K562 (cell line): ENCODE measurements around the gene NRXN2. TPM values are rescaled to one million over a fixed set of nuclear protein-coding genes. Genes with fewer than 3 reads are reported as not detected.
A peak's percentile ranks its signal among the peaks of the same experiment; 100 is the strongest.

Experiments
- ATAC-seq: fragments of 200-7000 bp; cut with Tn5 transposase; 3 replicates; pipeline ENCODE4 v1.9.1; 2020; ENCODE audit warnings: moderate library complexity
- BruUV-seq: library from RNA; stranded (reverse); fragments of 400-500 nt; replicated peaks from 2 replicates; lab custom pipeline; 2021; lab: Mats Ljungman, UMichigan
- CTCF ChIA-PET: fragments of 300-600 bp; formaldehyde crosslinking; extraction: SDS; loops from one replicate; lab custom pipeline; 2021; ENCODE audit warnings: low intra/inter-chr PET ratio; lab: Yijun Ruan, JAX
- POLR2A ChIA-PET: fragments of 300-600, 350-650 bp; sonication (Branson Sonifier 250); formaldehyde crosslinking; extraction: SDS; loops from one replicate; lab custom pipeline; 2021; ENCODE audit warnings: antibody characterized with exemption, inconsistent platforms; lab: Yijun Ruan, JAX
- DNase-seq, 4 experiments: peaks; one replicate each; pipeline versions ENCODE4 v3.0.0 to v3.0.0-alpha.2; 2011 to 2018; ENCODE audit warnings: low spot score in 3 of 4, mixed read lengths in 3 of 4; ENCODE audit errors: extremely low read depth in 1 of 4
- FAIRE-seq: peaks from 2 replicates; lab custom pipeline; 2011; peaks lifted over from hg19 to GRCh38; lab: Jason Lieb, UNC
- H2AFZ ChIP-seq: 2 replicates; pipeline ENCODE4 v1.6.0; 2011; ENCODE audit warnings: low read depth, low read length, control low read depth, inconsistent platforms
- H3K27ac ChIP-seq: fragments of 200-600 bp; 3 replicates; pipeline ENCODE4 v1.8.0; 2011; ENCODE audit warnings: low read depth, mild to moderate bottlenecking, control low read depth, inconsistent platforms, low read length, moderate library complexity, mixed read lengths; ENCODE audit errors: extremely low read depth
- H3K27me3 ChIP-seq, 2 experiments: fragments of 300-600 bp in 1 of 2; 2 replicates in 1 of 2; 3 replicates in 1 of 2; pipeline versions ENCODE4 v1.6.0 to v1.8.0; 2011; ENCODE audit warnings: inconsistent platforms in 2 of 2, low read length in 2 of 2, mild to moderate bottlenecking in 1 of 2, mixed read lengths in 1 of 2, moderate library complexity in 1 of 2; ENCODE audit not compliant: control insufficient read depth in 2 of 2, insufficient read depth in 2 of 2
- H3K36me3 ChIP-seq: fragments of 300-600 bp; 3 replicates; pipeline ENCODE4 v1.8.0; 2011; ENCODE audit warnings: mild to moderate bottlenecking, low read length, inconsistent platforms; ENCODE audit not compliant: control insufficient read depth, insufficient read depth
- H3K4me1 ChIP-seq, 2 experiments: fragments of 200-600 bp in 1 of 2; replicated peaks in 1 of 2; 2 replicates in 1 of 2; 3 replicates in 1 of 2; pipeline versions ENCODE4 v1.5.1 to v1.8.0; 2011; ENCODE audit warnings: inconsistent platforms in 2 of 2, low read length in 2 of 2, mild to moderate bottlenecking in 1 of 2, mixed read lengths in 1 of 2, moderate library complexity in 1 of 2; ENCODE audit not compliant: control insufficient read depth in 2 of 2, insufficient read depth in 2 of 2
- H3K4me2 ChIP-seq: 2 replicates; pipeline ENCODE4 v1.6.1; 2011; ENCODE audit warnings: low read length, control low read depth, inconsistent platforms, mixed read lengths; ENCODE audit not compliant: insufficient read depth
- H3K4me3 ChIP-seq: fragments of 200-600 bp; sonication (generic), shearing (Covaris generic); 2 replicates; pipeline ENCODE4 v1.5.1; 2016; ENCODE audit warnings: control low read depth, inconsistent platforms
- H3K79me2 ChIP-seq: fragments of 200-600 bp; 3 replicates; pipeline ENCODE4 v1.8.0; 2011; ENCODE audit warnings: low read length, inconsistent platforms; ENCODE audit not compliant: control insufficient read depth, insufficient read depth
- H3K9ac ChIP-seq, 2 experiments: 2 replicates each; pipeline versions ENCODE4 v1.6.0 to v1.6.1; 2011; ENCODE audit warnings: low read depth in 2 of 2, low read length in 2 of 2, control low read depth in 1 of 2, inconsistent platforms in 1 of 2, mild to moderate bottlenecking in 1 of 2, mixed read lengths in 1 of 2; ENCODE audit not compliant: insufficient read depth in 1 of 2
- H3K9me1 ChIP-seq: one replicate; pipeline ENCODE4 v1.6.0; 2011; ENCODE audit warnings: inconsistent platforms, mild to moderate bottlenecking, low read length, moderate library complexity; ENCODE audit not compliant: control insufficient read depth, insufficient read depth
- H3K9me3 ChIP-seq: replicated peaks from 2 replicates; pipeline ENCODE4 v1.5.1; 2011; ENCODE audit warnings: low read depth, low read length, inconsistent platforms; ENCODE audit not compliant: control insufficient read depth, insufficient read depth
- H4K20me1 ChIP-seq: replicated peaks from 2 replicates; pipeline ENCODE4 v1.6.1; 2011; ENCODE audit warnings: low read length, inconsistent platforms, mixed read lengths; ENCODE audit not compliant: control insufficient read depth, insufficient read depth
- ADNP ChIP-seq: fragments of 200-800 bp; sonication (Bioruptor generic); IDR thresholded peaks from 2 replicates; pipeline ENCODE4 v1.6.1; 2016; ENCODE audit warnings: missing genetic modification characterization, missing compliant biosample characterization
- BCOR ChIP-seq: fragments of 450-650 bp; IDR thresholded peaks from 2 replicates; pipeline ENCODE4 v1.6.1; 2016
- CEBPZ ChIP-seq: fragments of 150-350 bp; IDR thresholded peaks from 2 replicates; pipeline ENCODE4 v1.6.1; 2014; ENCODE audit warnings: low read depth, mild to moderate bottlenecking, low read length, borderline replicate concordance
- CHD4 ChIP-seq: fragments of 200-600 bp; sonication (generic); IDR thresholded peaks from 3 replicates; pipeline ENCODE4 v1.6.1; 2012; ENCODE audit warnings: low read depth, mild to moderate bottlenecking, mixed read lengths, low read length, inconsistent platforms; ENCODE audit not compliant: insufficient read depth, insufficient replicate concordance, poor library complexity, severe bottlenecking
- CTBP1 ChIP-seq: fragments of 450-650 bp; IDR thresholded peaks from 2 replicates; pipeline ENCODE4 v1.6.1; 2016; ENCODE audit warnings: borderline replicate concordance
- DMBX1 ChIP-seq: fragments of 250-450 bp; sonication (Bioruptor Pico); IDR thresholded peaks from 2 replicates; pipeline ENCODE4 v1.8.0; 2022; ENCODE audit warnings: inconsistent platforms, mild to moderate bottlenecking, moderate library complexity, borderline replicate concordance
- HDAC1 ChIP-seq, 2 experiments: fragments of 450-650 bp; IDR thresholded peaks; 2 replicates each; pipeline ENCODE4 v1.6.1; 2016 to 2017; ENCODE audit warnings: inconsistent platforms in 1 of 2, mild to moderate bottlenecking in 1 of 2, moderate library complexity in 1 of 2
- HDAC8 ChIP-seq: fragments of 450-650 bp; IDR thresholded peaks from 2 replicates; pipeline ENCODE4 v1.6.1; 2016; ENCODE audit warnings: mild to moderate bottlenecking, missing genetic modification characterization, moderate library complexity, missing compliant biosample characterization
- KDM1A ChIP-seq, 2 experiments: fragments of 450-650 bp; IDR thresholded peaks; 2 replicates each; pipeline ENCODE4 v1.6.1; 2016; ENCODE audit warnings: mild to moderate bottlenecking in 2 of 2
- KLF16 ChIP-seq: IDR thresholded peaks from 2 replicates; pipeline ENCODE4 v1.6.1; 2016; ENCODE audit warnings: antibody characterized with exemption
- MAFF ChIP-seq: IDR thresholded peaks from 2 replicates; pipeline ENCODE4 v1.6.1; 2012; ENCODE audit warnings: low read length, improper control_type of control experiment
- NEUROD1 ChIP-seq: fragments of 150-350 bp; IDR thresholded peaks from 2 replicates; pipeline ENCODE4 v1.6.1; 2014; ENCODE audit warnings: borderline replicate concordance, low read length, low read depth; ENCODE audit not compliant: partially characterized antibody
- NFYB ChIP-seq: IDR thresholded peaks from 2 replicates; pipeline ENCODE4 v1.6.1; 2011; ENCODE audit warnings: mild to moderate bottlenecking, moderate library complexity; ENCODE audit not compliant: insufficient read length; ENCODE audit errors: extremely low read depth
- RHOXF2B ChIP-seq: fragments of 250-450 bp; sonication (Bioruptor Pico); conservative IDR thresholded peaks from 2 replicates; pipeline ENCODE4 v1.5.1; 2021
- SIRT6 ChIP-seq: IDR thresholded peaks from one replicate; pipeline ENCODE4 v1.6.1; 2012; ENCODE audit warnings: low read depth, mild to moderate bottlenecking, control low read depth, inconsistent platforms, low read length, moderate library complexity
- TCF3 ChIP-seq: sonication (generic); formaldehyde crosslinking; IDR thresholded peaks from 2 replicates; pipeline ENCODE4 v1.4.0; 2020; ENCODE audit warnings: mild to moderate bottlenecking, missing genetic modification reagents
- ZBTB17 ChIP-seq: fragments of 450-650 bp; formaldehyde crosslinking; IDR thresholded peaks from 2 replicates; pipeline ENCODE4 v1.4.0; 2020; ENCODE audit warnings: mild to moderate bottlenecking
- ZNF212 ChIP-seq: fragments of 450-650 bp; formaldehyde crosslinking; IDR thresholded peaks from 2 replicates; pipeline ENCODE4 v1.4.0; 2020; ENCODE audit warnings: mild to moderate bottlenecking
- ZNF274 ChIP-seq: IDR thresholded peaks from 2 replicates; pipeline ENCODE4 v1.6.1; 2011; ENCODE audit warnings: low read depth, mild to moderate bottlenecking, low read length, moderate library complexity, borderline replicate concordance
- WGBS: fragments of 100-300 bp; shearing (Covaris generic); methylation state at CpG from one replicate; pipeline ENCODE4 v1.1.6; 2016; ENCODE audit warnings: low coverage, mixed read lengths; ENCODE audit not compliant: insufficient coverage; ENCODE audit errors: missing lambda C conversion rate; 5-methylcytosine and 5-hydroxymethylcytosine counted together
- in situ Hi-C: fragments of 300-500 bp; cut with MboI; formaldehyde crosslinking; loops from 4 replicates; pipeline ENCODE4 v1.15.0; 2018; ENCODE audit warnings: inconsistent platforms, mixed read lengths
- intact Hi-C: fragments of 100-400 bp; cut with micrococcal nuclease; formaldehyde crosslinking; loops from 2 replicates; pipeline ENCODE4 v1.14.2; 2022
- polyA plus RNA-seq, 8 experiments: library from polyadenylated mRNA; depleted of rRNA in 4 of 8; stranded (reverse) in 5 of 8; unstranded in 3 of 8; fragments of >200 nt; fragmentation: Nextera tagmentation in 2 of 8; fragmentation: Illumina TruSeq in 1 of 8; extraction: Ambion mirVana in 2 of 8; extraction: Trizol in 1 of 8; gene quantifications; 2 replicates each; pipeline versions ENCODE4 v1.2.1 to v1.2.3, GENCODE V29; 2011 to 2014; ENCODE audit warnings: inconsistent platforms in 1 of 8, missing spikeins in 1 of 8
- total RNA-seq, 7 experiments: library from RNA; depleted of rRNA in 6 of 7; stranded (reverse); fragments of >200 nt in 6 of 7; fragmentation: Illumina TruSeq in 2 of 7; extraction: Trizol in 2 of 7; gene quantifications; 2 replicates each; pipeline versions ENCODE4 v1.2.1 to v1.2.3, GENCODE V29; 2011 to 2021; ENCODE audit warnings: low replicate concordance in 1 of 7
- TF ChIP-seq, protein P1 (sequence below): fragments of 250-450 bp; sonication (Bioruptor Pico); IDR thresholded peaks from 2 replicates; pipeline ENCODE4 v1.5.0; 2021

Gene NRXN2
- total and polyA plus RNA-seq, 9 of the 15 experiments (the other 6 are each of a cell fraction or from before 2014, with no cell fraction given): 0.07 to 0.47 (median 0.15) TPM; not detected in 4

- POLR2A ChIA-PET: interaction anchor here (1.0 kb wide), 1 partner anchor 12 kb away, joined by 3 read pairs; no protein-coding TSS in a partner anchor
- ATAC-seq: no peak
- FAIRE-seq: no peak
- Histone ChIP-seq H3K27me3 (peaks cover 5 to 62% of the 10 kb centered on the region in 2 experiments; a peak in 4 of 5 replicates), H3K79me2 (no peaks in the 10 kb centered on the region), H3K9me1 (no peaks in the 10 kb centered on the region), H3K9ac (peak overlapping the region in 1 of 2 experiments; percentile 17; a peak in 1 of 4 replicates), H3K4me1 (peaks cover 0 to 28% of the 10 kb centered on the region in 2 experiments; a peak in 3 of 5 replicates), H3K27ac (no peak overlapping the region), H3K4me3 (no peak overlapping the region), H2AFZ (no peak overlapping the region), H4K20me1 (peaks cover 10% of the 10 kb centered on the region), H3K36me3 (no peaks in the 10 kb centered on the region), H3K4me2 (no peak overlapping the region), H3K9me3 (no peaks in the 10 kb centered on the region)
- BruUV-seq: no TSS peak
- no peak for DNase-seq
- CTCF ChIA-PET: no interaction called here
- intact Hi-C loops (no loop called here), in situ Hi-C loops (no loop called here)
- 10% methylated on average over 10 of the region's 10 CpGs for WGBS
- TF ChIP-seq KLF16: no peak
- TF ChIP-seq DMBX1: no peak
- TF ChIP-seq SIRT6: no peak
- no peak for TF ChIP-seq RHOXF2B
- peak; percentile 61 for TF ChIP-seq BCOR
- TF ChIP-seq MAFF: no peak
- TF ChIP-seq CEBPZ: no peak
- TF ChIP-seq, protein P1, sequence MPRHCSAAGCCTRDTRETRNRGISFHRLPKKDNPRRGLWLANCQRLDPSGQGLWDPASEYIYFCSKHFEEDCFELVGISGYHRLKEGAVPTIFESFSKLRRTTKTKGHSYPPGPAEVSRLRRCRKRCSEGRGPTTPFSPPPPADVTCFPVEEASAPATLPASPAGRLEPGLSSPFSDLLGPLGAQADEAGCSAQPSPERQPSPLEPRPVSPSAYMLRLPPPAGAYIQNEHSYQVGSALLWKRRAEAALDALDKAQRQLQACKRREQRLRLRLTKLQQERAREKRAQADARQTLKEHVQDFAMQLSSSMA (CRISPR knock-in tag): no peak
- TF ChIP-seq ZNF212: no peak
- no peak for TF ChIP-seq CTBP1
- no peak for TF ChIP-seq HDAC1 (IDR thresholded peaks at IDR 0.05)
- no peak for TF ChIP-seq ZBTB17
- TF ChIP-seq KDM1A (IDR thresholded peaks at IDR 0.05): peak; percentile 29 to 57; a peak in 2 of 4 replicates
- no peak for TF ChIP-seq NEUROD1
- peak; percentile 74 for TF ChIP-seq ADNP
- no peak for TF ChIP-seq NFYB
- no peak for TF ChIP-seq HDAC8 (tag)
- no peak for TF ChIP-seq ZNF274
- no peak for TF ChIP-seq TCF3 (CRISPR knock-in tag)
- peak; percentile 58 for TF ChIP-seq CHD4
Observed at GRCh38 chr11:64602466-64603070, 120.4 kb downstream of the NRXN2 start.
